Esophagus squamous epithelium (tissue), 4 donors: ENCODE results near the gene TCHH.

Experiments used
- POLR2A ChIP-seq, 4 donors: fragments of 450-650 bp; IDR thresholded peaks; one replicate each; pipeline ENCODE4 v1.6.1; 2017; ENCODE audit warnings: antibody characterized with exemption in 4 of 4, mild to moderate bottlenecking in 4 of 4, moderate library complexity in 3 of 4
- TF ChIP-seq, protein P1 (sequence below), 6 experiments: fragments of 450-650 bp in 4 of 6; fragments of 200-600 bp in 2 of 6; sonication (generic) in 2 of 6; IDR thresholded peaks; one replicate each; pipeline ENCODE4 v1.5.1; 2016 to 2019; ENCODE audit warnings: antibody characterized with exemption in 6 of 6, mild to moderate bottlenecking in 4 of 6, moderate library complexity in 4 of 6

DNA sequence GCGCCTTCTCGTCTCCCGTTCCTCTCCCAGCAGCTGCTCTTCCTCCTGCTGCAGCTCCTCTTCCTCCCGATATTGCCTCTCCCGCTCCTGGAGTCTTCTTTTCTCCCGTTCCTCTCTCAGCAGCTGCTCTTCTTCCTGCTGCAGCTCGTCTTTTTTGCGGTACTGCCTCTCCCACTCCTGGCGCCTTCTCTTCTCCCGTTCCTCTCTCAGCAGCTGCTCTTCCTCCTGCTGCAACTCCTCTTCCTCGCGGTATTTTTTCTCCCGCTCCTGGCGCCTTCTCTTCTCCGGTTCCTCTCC is 5.3 kb downstream of the TCHH start:
- TF ChIP-seq, protein P1, sequence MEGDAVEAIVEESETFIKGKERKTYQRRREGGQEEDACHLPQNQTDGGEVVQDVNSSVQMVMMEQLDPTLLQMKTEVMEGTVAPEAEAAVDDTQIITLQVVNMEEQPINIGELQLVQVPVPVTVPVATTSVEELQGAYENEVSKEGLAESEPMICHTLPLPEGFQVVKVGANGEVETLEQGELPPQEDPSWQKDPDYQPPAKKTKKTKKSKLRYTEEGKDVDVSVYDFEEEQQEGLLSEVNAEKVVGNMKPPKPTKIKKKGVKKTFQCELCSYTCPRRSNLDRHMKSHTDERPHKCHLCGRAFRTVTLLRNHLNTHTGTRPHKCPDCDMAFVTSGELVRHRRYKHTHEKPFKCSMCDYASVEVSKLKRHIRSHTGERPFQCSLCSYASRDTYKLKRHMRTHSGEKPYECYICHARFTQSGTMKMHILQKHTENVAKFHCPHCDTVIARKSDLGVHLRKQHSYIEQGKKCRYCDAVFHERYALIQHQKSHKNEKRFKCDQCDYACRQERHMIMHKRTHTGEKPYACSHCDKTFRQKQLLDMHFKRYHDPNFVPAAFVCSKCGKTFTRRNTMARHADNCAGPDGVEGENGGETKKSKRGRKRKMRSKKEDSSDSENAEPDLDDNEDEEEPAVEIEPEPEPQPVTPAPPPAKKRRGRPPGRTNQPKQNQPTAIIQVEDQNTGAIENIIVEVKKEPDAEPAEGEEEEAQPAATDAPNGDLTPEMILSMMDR (IDR thresholded peaks at IDR 0.05) = no peak
- TF ChIP-seq POLR2A (IDR thresholded peaks at IDR 0.05) = no peak
